GM18951 (cell line): ENCODE results near the gene KCNAB3.

ENCODE experiments used
- POLR2A ChIP-seq: IDR thresholded peaks from 4 replicates; pipeline ENCODE4 v1.6.1; 2011; ENCODE audit warnings: mild to moderate bottlenecking; ENCODE audit not compliant: insufficient read length, insufficient read depth; ENCODE audit errors: extremely low read depth
- in situ Hi-C: fragments of 300-500 bp; cut with MboI; formaldehyde crosslinking; loops from one replicate; pipeline ENCODE4 v1.12.0; 2022; ENCODE audit warnings: low sequenced_read_pairs, mixed read lengths, inconsistent platforms; ENCODE audit not compliant: unreplicated experiment

Gene KCNAB3

DNA sequence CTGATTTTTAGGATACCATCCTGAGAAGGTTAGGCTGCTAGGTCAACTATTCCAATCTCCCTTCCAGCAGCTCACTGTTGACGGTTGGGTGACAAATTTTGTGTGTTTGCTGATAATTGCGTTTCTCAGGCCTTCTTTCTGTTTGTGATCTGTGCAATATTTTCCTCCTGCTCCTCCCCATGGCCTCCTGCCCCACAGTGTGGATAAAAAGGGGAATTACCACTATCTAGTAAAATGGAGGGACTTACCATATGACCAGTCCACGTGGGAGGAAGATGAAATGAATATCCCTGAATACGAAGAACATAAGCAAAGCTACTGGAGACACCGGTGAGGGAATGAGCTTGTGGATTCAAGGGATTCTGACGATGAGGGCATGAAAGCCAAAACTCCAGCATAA is 31.9 kb downstream of the KCNAB3 start:
- in situ Hi-C loops = no loop called here
- TF ChIP-seq POLR2A = no peak

DNA sequence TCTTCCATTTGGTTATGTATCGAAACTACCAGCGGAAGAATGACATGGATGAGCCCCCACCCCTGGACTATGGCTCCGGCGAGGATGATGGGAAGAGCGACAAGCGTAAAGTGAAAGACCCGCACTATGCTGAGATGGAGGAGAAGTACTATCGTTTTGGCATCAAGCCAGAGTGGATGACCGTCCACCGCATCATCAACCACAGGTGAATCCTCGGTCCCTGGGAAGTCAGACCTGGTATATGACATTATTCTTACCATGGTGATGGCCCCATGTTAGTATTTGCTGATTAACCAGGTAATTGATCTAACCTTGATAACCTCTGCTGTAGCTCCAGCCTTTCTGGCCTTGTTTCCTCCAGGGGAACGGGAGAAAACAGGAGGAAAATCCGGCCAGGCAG is 32.6 kb downstream of the KCNAB3 start:
- TF ChIP-seq POLR2A = no peak
- in situ Hi-C loops = no loop called here

DNA sequence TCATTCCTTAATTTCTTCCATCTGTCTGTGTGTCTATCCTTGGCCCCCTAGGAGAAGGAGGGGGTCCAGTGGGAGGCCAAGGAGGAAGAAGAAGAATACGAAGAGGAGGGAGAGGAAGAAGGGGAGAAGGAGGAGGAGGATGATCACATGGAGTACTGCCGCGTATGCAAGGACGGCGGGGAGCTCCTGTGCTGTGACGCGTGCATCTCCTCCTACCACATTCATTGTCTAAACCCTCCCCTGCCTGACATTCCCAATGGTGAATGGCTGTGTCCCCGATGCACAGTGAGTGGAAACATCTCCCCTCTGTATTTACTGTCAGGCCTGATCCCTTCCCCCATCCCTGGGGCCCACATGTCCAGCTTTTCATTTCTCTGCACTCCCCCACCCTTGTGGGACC is 34.8 kb downstream of the KCNAB3 start:
- TF ChIP-seq POLR2A = no peak
- in situ Hi-C loops = no loop called here

- TF ChIP-seq POLR2A = no peak
- in situ Hi-C loops = no loop called here
These were observed 35.4 kb downstream of the KCNAB3 start for GRCh38 chr17:7894226-7894625.

GRCh38 chr17:7893187-7893880 is 36.3 kb downstream of the KCNAB3 start:
- TF ChIP-seq POLR2A = no peak
- in situ Hi-C loops = no loop called here

DNA sequence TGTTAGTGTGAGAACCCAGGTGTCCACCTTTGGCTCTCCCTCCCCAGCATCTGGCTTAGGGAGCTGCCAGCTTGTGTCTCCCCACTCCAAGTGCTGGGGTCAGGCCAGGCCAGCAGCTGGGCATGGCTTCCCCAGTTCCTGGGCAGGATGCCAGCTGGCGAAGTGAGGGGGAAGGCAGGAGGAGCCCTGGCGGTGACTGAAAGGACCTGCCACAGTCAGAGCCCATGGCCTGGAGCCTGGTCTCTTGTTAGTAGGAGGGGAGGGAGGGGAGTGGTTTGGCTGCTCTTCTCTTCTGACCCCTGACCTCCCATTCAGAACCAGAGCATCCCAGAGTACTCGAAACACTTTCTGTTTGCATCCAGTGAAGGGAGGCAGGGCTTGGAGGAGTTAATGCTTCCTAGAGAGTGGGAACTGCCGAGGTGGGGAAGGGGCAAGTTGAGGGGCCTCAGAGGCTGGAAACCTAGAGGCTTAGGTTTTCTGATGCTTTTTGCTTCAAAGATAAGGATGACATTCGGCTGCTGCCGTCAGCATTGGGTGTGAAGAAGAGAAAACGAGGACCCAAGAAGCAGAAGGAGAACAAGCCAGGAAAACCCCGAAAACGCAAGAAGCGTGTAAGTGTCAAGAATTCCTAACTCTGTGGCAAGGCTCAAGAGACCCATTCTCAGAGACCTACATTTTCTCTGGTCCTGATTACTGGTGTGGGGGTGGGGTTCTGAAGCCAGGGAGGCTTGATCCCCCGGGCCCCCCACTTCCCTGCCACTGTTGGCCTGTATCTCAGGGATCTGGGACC is 40.3 kb downstream of the KCNAB3 start:
- in situ Hi-C loops = no loop called here
- TF ChIP-seq POLR2A = no peak

DNA sequence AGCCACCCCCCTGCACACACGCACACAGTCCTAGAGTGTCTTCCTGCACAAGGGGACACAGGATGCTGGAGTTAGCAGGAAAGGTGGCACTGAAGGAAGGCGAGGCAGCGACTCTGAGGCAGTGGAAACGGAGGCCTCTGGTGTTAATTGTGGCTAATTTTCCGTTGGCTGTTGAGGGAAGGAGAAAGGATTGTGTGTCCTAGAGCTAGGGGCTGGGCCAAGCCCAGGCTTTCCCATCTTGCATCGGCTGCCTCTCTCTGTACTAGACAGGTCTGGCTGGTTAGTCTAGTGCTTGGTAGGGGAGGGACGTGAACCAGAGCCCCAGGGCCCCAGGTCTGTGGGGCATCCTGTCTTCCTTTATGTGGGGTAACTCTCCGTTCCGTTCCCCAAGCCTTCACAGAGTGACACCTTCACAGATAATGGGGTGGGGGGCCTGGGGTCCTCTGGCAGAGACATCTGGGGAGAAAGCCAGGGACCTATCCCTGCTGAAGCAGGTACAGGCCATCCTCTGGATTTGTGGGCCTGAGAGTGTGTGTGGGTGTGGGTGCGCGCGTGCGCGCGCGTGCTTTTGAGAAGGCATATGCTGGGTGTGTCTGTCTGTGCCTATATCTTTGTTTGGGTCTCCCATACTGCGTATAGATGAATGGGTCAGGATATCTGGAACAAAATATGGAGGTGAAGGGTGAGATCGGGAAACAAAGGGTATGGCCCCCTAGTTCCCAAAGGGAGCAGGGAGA is 41.3 kb downstream of the KCNAB3 start, which contains the start of gene CHD3:
CHD3 (plus strand) TSS at position 606 of the 737 bp plus-strand sequence. CDS start 212 bp downstream, outside the sequence.
- in situ Hi-C loops = no loop called here
- TF ChIP-seq POLR2A = no peak

DNA sequence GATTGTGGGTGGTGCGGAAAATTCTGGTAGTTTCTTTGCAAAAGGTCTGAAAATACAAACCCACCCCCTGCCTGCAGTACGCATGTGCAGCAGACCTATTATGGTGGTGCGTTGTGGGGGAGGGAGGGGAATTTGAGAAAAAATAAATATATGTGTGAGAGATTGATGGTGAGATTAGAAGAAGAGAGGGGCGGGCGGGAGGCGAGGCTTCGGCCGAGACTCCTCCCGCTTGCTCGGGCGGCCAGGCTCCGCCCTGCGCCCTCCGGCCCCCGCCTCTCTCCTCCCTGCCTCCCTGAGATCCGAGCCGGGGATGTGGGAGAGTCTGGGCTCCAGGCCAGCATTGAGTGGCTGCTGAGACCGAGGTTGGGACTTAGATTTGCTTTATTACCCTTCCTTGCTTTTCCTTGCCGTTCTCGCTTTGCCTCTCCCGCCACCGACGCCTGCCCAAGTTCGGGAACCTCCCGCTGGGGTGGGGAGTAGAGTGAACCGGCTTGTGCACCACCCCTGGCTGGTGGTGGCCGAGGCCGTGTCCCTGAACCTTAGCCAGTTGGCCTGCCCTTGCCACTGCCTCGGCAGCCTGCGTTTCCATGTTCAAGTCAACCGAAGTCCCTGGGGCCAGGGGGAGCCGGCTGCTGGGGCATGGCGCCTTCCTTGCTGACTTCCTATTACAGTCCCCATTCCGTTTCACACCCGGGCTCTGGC is 42.0 kb downstream of the KCNAB3 start:
- peak; percentile 62 for TF ChIP-seq POLR2A

GRCh38 chr17:7887038-7887481 is 42.6 kb downstream of the KCNAB3 start:
- in situ Hi-C loops = no loop called here
- TF ChIP-seq POLR2A = no peak

More for the DNA sequence above, 42.0 kb downstream of the KCNAB3 start:
- in situ Hi-C loops = no loop called here

DNA sequence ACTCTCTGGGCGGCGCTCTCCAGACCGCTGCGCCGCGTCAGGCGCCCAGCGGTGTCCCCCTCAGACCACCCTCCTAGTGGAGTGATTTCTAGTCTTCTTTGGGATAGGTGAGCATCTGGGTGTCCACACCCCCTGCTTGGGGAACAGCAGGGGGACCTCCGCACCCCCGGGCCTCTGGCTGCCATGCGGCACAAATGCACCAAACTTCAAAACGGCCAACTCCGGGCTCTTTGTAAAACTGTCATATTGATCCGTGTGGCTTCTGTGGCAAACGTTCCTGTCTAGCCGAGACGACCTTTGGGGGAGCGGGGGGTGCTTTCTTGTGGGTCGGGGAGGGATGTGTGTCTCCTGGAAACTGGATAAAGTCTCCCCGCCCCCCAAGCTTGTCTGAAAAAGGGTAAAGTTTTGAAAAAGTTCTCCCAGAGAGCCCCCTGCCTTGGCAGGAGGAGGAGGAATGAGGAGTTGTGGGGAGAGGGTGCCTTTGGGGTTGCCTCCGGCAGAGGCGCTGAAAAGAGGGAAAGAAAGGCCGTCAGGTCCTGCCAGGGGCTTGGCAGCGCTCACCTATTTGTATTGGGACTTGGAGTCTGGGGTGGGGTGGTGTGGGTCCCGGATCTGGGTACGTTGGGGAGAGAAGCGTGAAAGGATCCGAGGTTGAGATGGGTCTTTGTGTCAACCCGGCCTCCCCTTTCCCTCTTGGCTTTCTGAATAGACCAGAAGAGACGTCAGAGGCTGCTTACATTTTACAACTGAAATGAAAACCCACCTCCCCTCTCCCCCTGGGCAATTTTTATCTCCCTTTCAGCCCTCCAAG is 43.2 kb downstream of the KCNAB3 start:
- in situ Hi-C loops = no loop called here
- no peak for TF ChIP-seq POLR2A

DNA sequence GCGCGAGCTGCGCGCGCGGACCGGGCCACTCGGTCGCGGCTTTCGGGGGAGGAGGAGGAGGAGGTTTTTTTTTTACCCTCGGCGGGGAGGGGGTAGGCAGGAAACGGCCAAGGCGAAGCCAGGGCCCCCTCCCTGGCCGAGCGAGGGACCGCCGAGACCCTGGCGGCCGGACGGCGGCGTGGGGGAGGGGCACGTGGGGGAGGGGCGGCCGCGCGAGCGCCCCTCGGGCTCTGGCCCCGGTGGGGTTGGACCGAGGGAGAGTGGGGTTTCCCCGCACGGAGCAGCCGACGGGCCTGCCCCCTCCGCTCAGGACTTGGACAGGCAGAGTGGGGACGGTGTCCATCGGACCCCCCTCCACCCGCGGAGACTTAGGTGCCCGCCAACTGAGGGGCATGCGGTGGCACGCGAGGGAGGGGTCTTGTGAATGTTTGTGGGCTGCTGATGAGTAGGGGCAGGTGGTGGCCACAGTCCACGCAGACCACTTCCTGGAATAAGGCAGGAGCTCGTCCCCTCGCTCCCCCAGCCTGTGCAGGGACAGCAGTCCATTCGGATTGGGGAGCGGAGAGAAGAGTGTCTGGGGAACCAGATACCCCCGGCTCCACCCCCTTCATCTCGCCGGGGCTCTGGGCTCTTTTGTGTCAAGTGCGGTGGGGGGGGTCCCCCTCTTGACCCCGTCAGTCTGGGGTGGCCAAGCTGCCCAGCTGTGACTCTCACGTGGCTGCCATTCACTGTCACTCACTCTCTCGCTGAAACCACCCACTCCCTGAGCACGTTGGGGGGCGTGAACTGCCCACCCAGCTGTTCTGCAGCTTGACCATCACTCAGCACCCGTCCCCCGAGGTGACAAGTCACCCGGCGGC is 44.1 kb downstream of the KCNAB3 start:
- in situ Hi-C loops = no loop called here
- peak; percentile 65 for TF ChIP-seq POLR2A
